ENCODE data around the gene RPS17. TPM values are rescaled to one million over a fixed set of nuclear protein-coding genes. Genes with fewer than 3 reads are reported as not detected.

Gene RPS17
- total and polyA plus RNA-seq, 5 donors from 2014 or later: 1,155 to 1,792 (median 1,597) TPM

DNA sequence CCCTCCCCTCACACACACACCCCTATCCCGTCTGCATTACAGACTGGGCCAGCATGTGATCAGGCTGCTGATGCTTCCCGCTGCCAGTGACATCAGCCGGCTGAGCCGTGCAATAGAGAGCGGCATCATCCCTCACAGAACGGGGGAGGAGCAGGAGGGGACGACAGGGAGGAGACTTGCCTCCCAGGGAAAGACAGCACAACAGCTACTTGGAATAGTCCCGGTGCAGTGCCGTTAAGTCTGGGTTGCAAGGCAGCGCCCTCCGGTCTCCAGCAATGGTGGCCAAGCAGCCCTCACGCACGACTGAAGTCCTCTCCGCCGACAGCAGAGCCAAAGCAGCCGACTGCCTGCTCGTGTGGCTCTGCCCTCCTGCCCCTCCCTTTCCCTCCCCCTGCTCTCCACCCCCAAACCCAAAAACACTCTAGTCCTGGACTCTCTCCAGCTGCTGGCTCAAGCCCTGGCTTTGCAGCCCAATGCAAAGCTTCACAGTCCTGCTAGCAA lies 31.5 kb upstream of the RPS17 start:
- H3K27me3 ChIP-seq (ENCODE audit: control insufficient read depth, insufficient read depth, low read length): peaks cover 14% of the 10 kb centered on the region
- peak in 1 of 3 donors; percentile 2 for DNase-seq

DNA sequence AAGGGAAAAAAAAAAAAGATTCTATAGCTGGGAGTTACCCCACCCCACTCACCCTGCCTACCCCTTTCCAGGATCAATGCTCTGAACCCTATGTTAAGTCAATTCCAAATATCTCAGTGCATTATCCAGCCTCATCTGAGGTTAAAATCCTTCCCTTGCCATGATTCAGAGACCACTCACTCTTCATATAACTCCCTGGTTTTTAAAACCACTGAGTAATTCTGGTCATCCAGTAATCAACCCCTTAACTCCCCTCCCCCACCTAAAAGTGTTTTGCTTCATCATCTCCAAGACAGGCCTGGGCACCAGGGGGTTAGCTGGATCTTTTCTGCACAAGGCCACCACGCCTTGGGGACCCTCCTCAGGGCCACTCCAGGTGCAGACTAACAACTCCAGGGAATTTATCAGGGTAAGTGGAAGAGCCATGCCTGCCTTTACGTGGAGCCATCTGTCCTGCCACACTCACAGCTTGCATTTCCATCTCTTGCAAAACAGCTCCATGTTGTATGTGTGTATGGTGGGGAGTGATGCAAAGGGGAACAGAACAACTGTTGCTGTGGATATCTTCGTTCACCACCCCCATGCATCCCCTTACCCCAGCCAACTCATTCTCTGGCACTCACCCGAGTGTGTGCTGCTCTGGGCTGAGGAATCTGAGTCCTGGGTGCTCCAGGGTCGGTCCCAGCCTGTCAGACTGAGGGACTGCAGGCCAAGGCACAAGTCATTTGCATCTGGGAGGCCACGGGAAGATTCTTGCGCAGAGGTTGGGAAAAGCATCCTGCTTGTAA lies 30.7 kb upstream of the RPS17 start:
- H3K27ac ChIP-seq (ENCODE audit: insufficient read depth, low read length, poor library complexity, severe bottlenecking): no peak overlapping the region
- no peaks in the 10 kb centered on the region for H3K36me3 ChIP-seq (ENCODE audit: control insufficient read depth, insufficient read depth, low read length)
- peaks cover 0 to 4% (median 0%) of the 10 kb centered on the region in 7 donors for H3K9me3 Mint-ChIP-seq
- no peak overlapping the region for H3K4me3 Mint-ChIP-seq
- no peak for DNase-seq
- H3K9me3 ChIP-seq (ENCODE audit: control insufficient read depth in 2 of 2, low read length in 2 of 2): no peaks in the 10 kb centered on the region
- H3K27me3 ChIP-seq (ENCODE audit: control insufficient read depth, insufficient read depth, low read length): peaks cover 12% of the 10 kb centered on the region
- ATAC-seq (ENCODE audit: low read depth in 2 of 2): no peak
- H3K27ac Mint-ChIP-seq: no peak overlapping the region
- H3K4me1 Mint-ChIP-seq: no peaks in the 10 kb centered on the region
- no peaks in the 10 kb centered on the region for H3K4me1 ChIP-seq (ENCODE audit: control insufficient read depth, insufficient read depth, low read length, poor library complexity, severe bottlenecking)
- H3K36me3 Mint-ChIP-seq: no peaks in the 10 kb centered on the region
- H3K27me3 Mint-ChIP-seq: peaks cover 13% of the 10 kb centered on the region
- no peak overlapping the region for H3K4me3 ChIP-seq (ENCODE audit: low read depth, low read length)

More for the DNA sequence above, 31.5 kb upstream of the RPS17 start:
- H3K27ac ChIP-seq (ENCODE audit: insufficient read depth, low read length, poor library complexity, severe bottlenecking): no peak overlapping the region
- H3K9me3 ChIP-seq (ENCODE audit: control insufficient read depth in 2 of 2, low read length in 2 of 2): no peaks in the 10 kb centered on the region
- H3K27ac Mint-ChIP-seq: no peak overlapping the region
- peaks cover 0 to 2% (median 0%) of the 10 kb centered on the region in 7 donors for H3K9me3 Mint-ChIP-seq
- no peaks in the 10 kb centered on the region for H3K36me3 Mint-ChIP-seq
- H3K4me1 ChIP-seq (ENCODE audit: control insufficient read depth, insufficient read depth, low read length, poor library complexity, severe bottlenecking): no peaks in the 10 kb centered on the region
- H3K27me3 Mint-ChIP-seq: peaks cover 14% of the 10 kb centered on the region
- peak overlapping the region in 2 of 4 donors; percentile 29 to 89 for H3K4me3 Mint-ChIP-seq
- H3K4me3 ChIP-seq (ENCODE audit: low read depth, low read length): no peak overlapping the region
- H3K4me1 Mint-ChIP-seq: no peaks in the 10 kb centered on the region
- ATAC-seq (ENCODE audit: low read depth in 2 of 2): peak in 1 of 2 donors; percentile 18
- H3K36me3 ChIP-seq (ENCODE audit: control insufficient read depth, insufficient read depth, low read length): no peaks in the 10 kb centered on the region

GRCh38 chr15:82569834-82570233 lies 29.6 kb upstream of the RPS17 start:
- Histone ChIP-seq H3K27ac (ENCODE audit: insufficient read depth, low read length, poor library complexity, severe bottlenecking) (no peak overlapping the region), H3K4me1 (ENCODE audit: control insufficient read depth, insufficient read depth, low read length, poor library complexity, severe bottlenecking) (no peaks in the 10 kb centered on the region), H3K4me3 (ENCODE audit: low read depth, low read length) (no peak overlapping the region), H3K9me3 (ENCODE audit: control insufficient read depth in 2 of 2, low read length in 2 of 2) (no peaks in the 10 kb centered on the region), H3K27me3 (ENCODE audit: control insufficient read depth, insufficient read depth, low read length) (peaks cover 15% of the 10 kb centered on the region), H3K36me3 (ENCODE audit: control insufficient read depth, insufficient read depth, low read length) (no peaks in the 10 kb centered on the region)
- no peak overlapping the region for H3K4me3 Mint-ChIP-seq
- H3K27ac Mint-ChIP-seq: no peak overlapping the region
- ATAC-seq (ENCODE audit: low read depth in 2 of 2) (no peak), DNase-seq (no peak)
- H3K36me3 Mint-ChIP-seq: no peaks in the 10 kb centered on the region
- peaks cover 5% of the 10 kb centered on the region for H3K27me3 Mint-ChIP-seq
- H3K9me3 Mint-ChIP-seq: peaks cover 0 to 4% (median 0%) of the 10 kb centered on the region in 7 donors
- H3K4me1 Mint-ChIP-seq: no peaks in the 10 kb centered on the region

- Mint-ChIP-seq H3K36me3 (no peaks in the 10 kb centered on the region), H3K27me3 (peaks cover 5% of the 10 kb centered on the region), H3K4me1 (no peaks in the 10 kb centered on the region), H3K4me3 (no peak overlapping the region), H3K9me3 (peaks cover 0 to 4% (median 0%) of the 10 kb centered on the region in 7 donors), H3K27ac (no peak overlapping the region)
- no peak overlapping the region for H3K4me3 ChIP-seq (ENCODE audit: low read depth, low read length)
- no peaks in the 10 kb centered on the region for H3K9me3 ChIP-seq (ENCODE audit: control insufficient read depth in 2 of 2, low read length in 2 of 2)
- no peaks in the 10 kb centered on the region for H3K36me3 ChIP-seq (ENCODE audit: control insufficient read depth, insufficient read depth, low read length)
- DNase-seq: no peak
- no peaks in the 10 kb centered on the region for H3K4me1 ChIP-seq (ENCODE audit: control insufficient read depth, insufficient read depth, low read length, poor library complexity, severe bottlenecking)
- no peak overlapping the region for H3K27ac ChIP-seq (ENCODE audit: insufficient read depth, low read length, poor library complexity, severe bottlenecking)
- peaks cover 15% of the 10 kb centered on the region for H3K27me3 ChIP-seq (ENCODE audit: control insufficient read depth, insufficient read depth, low read length)
- ATAC-seq (ENCODE audit: low read depth in 2 of 2): no peak
Measured at GRCh38 chr15:82568986-82569385, 28.7 kb upstream of the RPS17 start.

DNA sequence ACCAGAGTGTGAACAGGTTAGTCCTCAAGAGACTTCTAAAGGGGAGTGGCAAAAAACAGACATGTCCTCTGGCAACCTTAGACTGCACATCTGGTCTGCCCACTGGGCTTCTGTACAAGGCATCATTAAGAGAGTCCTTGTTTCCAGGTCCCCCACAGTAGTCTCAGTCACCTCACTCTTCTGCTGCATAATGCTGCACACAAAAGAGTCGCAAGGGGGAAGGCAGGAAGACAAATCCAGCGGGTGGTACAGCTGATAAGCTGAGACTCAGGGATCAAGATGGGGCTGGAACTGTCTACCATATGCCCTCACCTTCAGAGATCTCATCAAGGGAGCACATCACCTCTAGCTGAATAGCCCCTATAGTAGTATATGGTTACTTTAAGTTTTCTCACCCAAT lies 27.4 kb upstream of the RPS17 start:
- no peaks in the 10 kb centered on the region for H3K36me3 Mint-ChIP-seq
- Histone ChIP-seq H3K27me3 (ENCODE audit: control insufficient read depth, insufficient read depth, low read length) (peaks cover 12% of the 10 kb centered on the region), H3K4me1 (ENCODE audit: control insufficient read depth, insufficient read depth, low read length, poor library complexity, severe bottlenecking) (no peaks in the 10 kb centered on the region), H3K27ac (ENCODE audit: insufficient read depth, low read length, poor library complexity, severe bottlenecking) (no peak overlapping the region), H3K36me3 (ENCODE audit: control insufficient read depth, insufficient read depth, low read length) (no peaks in the 10 kb centered on the region), H3K4me3 (ENCODE audit: low read depth, low read length) (no peak overlapping the region), H3K9me3 (ENCODE audit: control insufficient read depth in 2 of 2, low read length in 2 of 2) (no peaks in the 10 kb centered on the region)
- DNase-seq: no peak
- no peaks in the 10 kb centered on the region for H3K4me1 Mint-ChIP-seq
- peaks cover 5% of the 10 kb centered on the region for H3K27me3 Mint-ChIP-seq
- ATAC-seq (ENCODE audit: low read depth in 2 of 2): no peak
- H3K9me3 Mint-ChIP-seq: peaks cover 0 to 2% (median 0%) of the 10 kb centered on the region in 7 donors
- no peak overlapping the region for H3K4me3 Mint-ChIP-seq
- no peak overlapping the region for H3K27ac Mint-ChIP-seq

- no peak overlapping the region for H3K27ac ChIP-seq (ENCODE audit: insufficient read depth, low read length, poor library complexity, severe bottlenecking)
- H3K4me1 Mint-ChIP-seq: no peaks in the 10 kb centered on the region
- peaks cover 11% of the 10 kb centered on the region for H3K27me3 ChIP-seq (ENCODE audit: control insufficient read depth, insufficient read depth, low read length)
- no peaks in the 10 kb centered on the region for H3K4me1 ChIP-seq (ENCODE audit: control insufficient read depth, insufficient read depth, low read length, poor library complexity, severe bottlenecking)
- DNase-seq: no peak
- ATAC-seq (ENCODE audit: low read depth in 2 of 2): no peak
- no peaks in the 10 kb centered on the region for H3K27me3 Mint-ChIP-seq
- H3K27ac Mint-ChIP-seq: no peak overlapping the region
- peaks cover 0 to 2% (median 0%) of the 10 kb centered on the region in 7 donors for H3K9me3 Mint-ChIP-seq
- H3K36me3 ChIP-seq (ENCODE audit: control insufficient read depth, insufficient read depth, low read length): no peaks in the 10 kb centered on the region
- no peaks in the 10 kb centered on the region for H3K36me3 Mint-ChIP-seq
- no peak overlapping the region for H3K4me3 ChIP-seq (ENCODE audit: low read depth, low read length)
- no peaks in the 10 kb centered on the region for H3K9me3 ChIP-seq (ENCODE audit: control insufficient read depth in 2 of 2, low read length in 2 of 2)
- H3K4me3 Mint-ChIP-seq: no peak overlapping the region
Measured at GRCh38 chr15:82566690-82567089, 26.4 kb upstream of the RPS17 start.

DNA sequence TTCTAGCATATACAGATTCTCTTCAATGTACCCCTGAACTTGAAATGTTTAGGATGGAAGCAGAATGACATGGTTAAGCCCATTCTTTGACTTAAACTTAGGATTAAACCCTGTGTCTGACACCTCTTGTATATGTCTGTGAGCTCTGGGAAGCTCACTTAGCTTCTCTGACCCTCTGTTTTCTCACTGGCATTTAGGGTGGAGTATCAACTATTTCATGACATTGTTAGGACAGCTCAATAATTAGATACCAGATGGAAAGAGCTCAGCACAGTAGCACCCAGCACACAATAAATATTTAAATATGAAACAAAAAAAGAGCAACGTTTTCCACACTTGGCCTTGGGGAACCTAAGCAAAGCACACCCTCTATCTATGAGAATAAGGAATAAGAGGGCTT lies 18.2 kb upstream of the RPS17 start:
- Histone ChIP-seq H3K27ac (ENCODE audit: insufficient read depth, low read length, poor library complexity, severe bottlenecking) (no peak overlapping the region), H3K9me3 (ENCODE audit: control insufficient read depth in 2 of 2, low read length in 2 of 2) (no peaks in the 10 kb centered on the region), H3K4me3 (ENCODE audit: low read depth, low read length) (no peak overlapping the region), H3K27me3 (ENCODE audit: control insufficient read depth, insufficient read depth, low read length) (peaks cover 8% of the 10 kb centered on the region), H3K36me3 (ENCODE audit: control insufficient read depth, insufficient read depth, low read length) (no peaks in the 10 kb centered on the region), H3K4me1 (ENCODE audit: control insufficient read depth, insufficient read depth, low read length, poor library complexity, severe bottlenecking) (no peaks in the 10 kb centered on the region)
- Mint-ChIP-seq H3K9me3 (no peaks in the 10 kb centered on the region), H3K4me3 (no peak overlapping the region), H3K27ac (no peak overlapping the region), H3K36me3 (no peaks in the 10 kb centered on the region), H3K4me1 (no peaks in the 10 kb centered on the region), H3K27me3 (peaks cover 14% of the 10 kb centered on the region)
- no peak for DNase-seq
- ATAC-seq (ENCODE audit: low read depth in 2 of 2): no peak

All from CD4-positive, CD25-positive, alpha-beta regulatory T cell (primary cell).